Psoas muscle (tissue), 8 donors: ENCODE data around the gene ZNF132. TPM values are rescaled to one million over a fixed set of nuclear protein-coding genes. Genes with fewer than 3 reads are reported as not detected.

Source experiments
- ATAC-seq, 4 donors: fragments of 200-7000 bp; cut with Tn5 transposase; one replicate each; pipeline ENCODE4 v1.9.1; 2020; ENCODE audit warnings: moderate library complexity in 3 of 4, mild to moderate bottlenecking in 2 of 4
- DNase-seq, 2 donors: peaks; one replicate each; pipeline ENCODE4 v3.0.0-alpha.2; 2020
- H3K27ac ChIP-seq: fragments of 200-600 bp; one replicate; pipeline ENCODE4 v1.8.0; 2022
- H3K27me3 ChIP-seq, 3 donors: fragments of 200-600 bp in 1 of 3; one replicate each; pipeline versions ENCODE4 v1.6.1 to v1.8.0; 2013 to 2022; ENCODE audit warnings: low read length in 2 of 3, mild to moderate bottlenecking in 2 of 3, moderate library complexity in 1 of 3; ENCODE audit not compliant: insufficient read depth in 3 of 3
- H3K36me3 ChIP-seq, 2 donors: fragments of 200-600 bp in 1 of 2; one replicate each; pipeline versions ENCODE4 v1.6.1 to v1.8.0; 2013 to 2022; ENCODE audit warnings: low read depth in 1 of 2, mild to moderate bottlenecking in 1 of 2, moderate library complexity in 1 of 2; ENCODE audit not compliant: insufficient read depth in 1 of 2
- H3K4me1 ChIP-seq: fragments of 200-600 bp; one replicate; pipeline ENCODE4 v1.8.0; 2022
- H3K4me3 ChIP-seq: fragments of 200-600 bp; one replicate; pipeline ENCODE4 v1.8.0; 2022; ENCODE audit warnings: mild to moderate bottlenecking
- H3K9me3 ChIP-seq: fragments of 200-600 bp; one replicate; pipeline ENCODE4 v1.8.0; 2022
- WGBS, 3 donors: extraction: QIAGEN DNeasy Blood & Tissue Kit; methylation state at CpG; one replicate each; pipeline versions ENCODE4 v1.1.6 to v1.1.7; 2013; 5-methylcytosine and 5-hydroxymethylcytosine counted together
- intact Hi-C, 2 donors: fragments of 100-400 bp; cut with DNase I; formaldehyde crosslinking; loops; one replicate each; pipeline versions ENCODE4 v1.11.0 to v1.14.2; 2022
- polyA plus RNA-seq, 3 donors: library from polyadenylated mRNA; stranded (reverse); fragments of 200-250 nt; gene quantifications; one replicate each; pipeline ENCODE4 v1.2.3, GENCODE V29; 2013
- total RNA-seq, 4 donors: library from RNA; stranded (reverse); fragmentation: NEBNext Ultra II Directional in 2 of 4; extraction: Animal tissue kit (Norgen Biotek cat#: 25700) in 2 of 4; gene quantifications; one replicate each; pipeline versions ENCODE4 v1.2.1 to v1.2.4, GENCODE V29; 2021 to 2023
- TF ChIP-seq, protein P1 (sequence below): fragments of 200-600 bp; IDR thresholded peaks from one replicate; pipeline ENCODE4 v1.8.0; 2022; ENCODE audit warnings: antibody characterized with exemption
- donor health status: healthy with polysubstance abuse.
- donor health status: DM: no; HTN: no; CAD: no; lungs with moderate emphysema.
- donor health status: Bipolar disorder and iron deficiency.
- donor health status: healthy.
- donor health status: DM: yes; HTN: yes; CAD: no.
- donor health status: DM: no; HTN: no; CAD: no.
- donor health status: DM: no; HTN: no; CAD: no.
- donor health status: DM: yes; HTN: yes; CAD: no.

ZNF132 gene
- total and polyA plus RNA-seq, 7 donors, result 1.4 to 5.2 (median 2.7) TPM

DNA sequence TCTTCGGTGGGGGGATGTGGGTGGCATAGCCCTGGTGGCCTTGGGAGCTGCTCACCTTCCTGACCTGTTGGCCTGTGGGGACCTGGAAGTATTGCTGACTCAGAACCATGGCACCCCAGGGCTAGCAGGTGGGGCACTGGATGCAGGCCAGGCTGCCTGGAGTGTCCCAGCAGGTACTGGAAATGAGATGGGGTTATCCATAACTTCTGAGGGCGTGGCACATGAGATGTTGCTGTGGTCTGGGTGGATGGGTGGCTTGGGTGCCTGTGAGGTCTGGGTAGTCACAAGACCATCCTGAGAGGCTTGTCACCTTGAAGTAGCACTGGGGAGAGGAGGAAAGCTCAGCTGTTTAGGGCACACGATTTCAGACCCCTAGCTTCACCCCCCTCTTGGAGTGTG, 45.1 kb downstream of the ZNF132 start:
- no peaks in the 10 kb centered on the region for H3K9me3 ChIP-seq
- no peaks in the 10 kb centered on the region for H3K4me1 ChIP-seq
- H3K27ac ChIP-seq, result no peak overlapping the region
- TF ChIP-seq, protein P1, sequence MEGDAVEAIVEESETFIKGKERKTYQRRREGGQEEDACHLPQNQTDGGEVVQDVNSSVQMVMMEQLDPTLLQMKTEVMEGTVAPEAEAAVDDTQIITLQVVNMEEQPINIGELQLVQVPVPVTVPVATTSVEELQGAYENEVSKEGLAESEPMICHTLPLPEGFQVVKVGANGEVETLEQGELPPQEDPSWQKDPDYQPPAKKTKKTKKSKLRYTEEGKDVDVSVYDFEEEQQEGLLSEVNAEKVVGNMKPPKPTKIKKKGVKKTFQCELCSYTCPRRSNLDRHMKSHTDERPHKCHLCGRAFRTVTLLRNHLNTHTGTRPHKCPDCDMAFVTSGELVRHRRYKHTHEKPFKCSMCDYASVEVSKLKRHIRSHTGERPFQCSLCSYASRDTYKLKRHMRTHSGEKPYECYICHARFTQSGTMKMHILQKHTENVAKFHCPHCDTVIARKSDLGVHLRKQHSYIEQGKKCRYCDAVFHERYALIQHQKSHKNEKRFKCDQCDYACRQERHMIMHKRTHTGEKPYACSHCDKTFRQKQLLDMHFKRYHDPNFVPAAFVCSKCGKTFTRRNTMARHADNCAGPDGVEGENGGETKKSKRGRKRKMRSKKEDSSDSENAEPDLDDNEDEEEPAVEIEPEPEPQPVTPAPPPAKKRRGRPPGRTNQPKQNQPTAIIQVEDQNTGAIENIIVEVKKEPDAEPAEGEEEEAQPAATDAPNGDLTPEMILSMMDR, result no peak
- DNase-seq, result no peak
- peak; percentile 2 to 32 (median 10) for ATAC-seq
- WGBS, 3 donors, result 64 to 67% (median 64%) methylated on average over 3 of the region's 3 CpGs
- H3K27me3 ChIP-seq, result peaks cover 0 to 13% (median 8%) of the 10 kb centered on the region in 3 donors
- intact Hi-C loops, result no loop called here
- peaks cover 7 to 49% of the 10 kb centered on the region in 2 donors for H3K36me3 ChIP-seq
- no peak overlapping the region for H3K4me3 ChIP-seq

- Histone ChIP-seq H3K27ac (no peak overlapping the region), H3K9me3 (no peaks in the 10 kb centered on the region), H3K36me3 (peaks cover 7 to 61% of the 10 kb centered on the region in 2 donors), H3K4me1 (peaks cover 8% of the 10 kb centered on the region), H3K4me3 (no peak overlapping the region), H3K27me3 (peaks cover 0 to 13% (median 8%) of the 10 kb centered on the region in 3 donors)
- intact Hi-C loops, result no loop called here
- TF ChIP-seq, protein P1, result no peak
- 78 to 84% (median 84%) methylated on average over 4 of the region's 4 CpGs for WGBS, 3 donors
- DNase-seq, result no peak
- ATAC-seq, result no peak
Observed at GRCh38 chr19:58393725-58394033, 46.3 kb downstream of the ZNF132 start.

DNA sequence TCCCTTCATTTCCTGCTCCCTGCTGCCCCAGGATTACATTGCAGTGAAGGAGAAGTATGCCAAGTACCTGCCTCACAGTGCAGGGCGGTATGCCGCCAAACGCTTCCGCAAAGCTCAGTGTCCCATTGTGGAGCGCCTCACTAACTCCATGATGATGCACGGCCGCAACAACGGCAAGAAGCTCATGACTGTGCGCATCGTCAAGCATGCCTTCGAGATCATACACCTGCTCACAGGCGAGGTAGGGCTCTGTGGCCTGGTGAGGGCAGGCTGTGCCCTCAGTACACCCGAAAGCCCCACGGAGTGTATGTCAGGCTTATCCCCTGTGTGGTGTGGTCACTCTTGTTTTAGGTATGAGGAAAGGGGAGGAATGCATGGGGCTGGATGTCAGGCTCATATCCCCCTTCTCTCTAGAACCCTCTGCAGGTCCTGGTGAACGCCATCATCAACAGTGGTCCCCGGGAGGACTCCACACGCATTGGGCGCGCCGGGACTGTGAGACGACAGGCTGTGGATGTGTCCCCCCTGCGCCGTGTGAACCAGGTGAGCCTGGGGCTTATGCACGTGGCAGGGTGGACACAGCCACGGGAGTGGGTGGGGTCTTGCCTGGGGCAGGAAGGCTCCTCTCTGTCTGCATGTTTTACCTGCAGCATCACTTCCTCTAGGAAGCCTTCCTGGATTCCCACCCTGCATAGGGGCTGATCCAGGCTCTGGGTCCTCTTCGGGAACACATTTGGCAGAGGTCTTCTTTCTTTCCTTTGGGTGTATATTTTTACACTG, 46.8 kb downstream of the ZNF132 start:
- no peak for DNase-seq
- 88 to 90% (median 88%) methylated on average over 24 to 26 of the region's 26 CpGs for WGBS, 3 donors
- TF ChIP-seq, protein P1, result no peak
- no peak for ATAC-seq
- H3K4me1 ChIP-seq, result peaks cover 14% of the 10 kb centered on the region
- H3K9me3 ChIP-seq, result no peaks in the 10 kb centered on the region
- intact Hi-C loops, result no loop called here
- no peak overlapping the region for H3K4me3 ChIP-seq
- no peak overlapping the region for H3K27ac ChIP-seq
- peaks cover 0 to 13% (median 8%) of the 10 kb centered on the region in 3 donors for H3K27me3 ChIP-seq
- H3K36me3 ChIP-seq, result peaks cover 9 to 66% of the 10 kb centered on the region in 2 donors

GRCh38 chr19:58388175-58388526, 51.8 kb downstream of the ZNF132 start:
- ATAC-seq (no peak), DNase-seq (no peak)
- no peaks in the 10 kb centered on the region for H3K27me3 ChIP-seq
- peaks cover 30% of the 10 kb centered on the region for H3K4me1 ChIP-seq
- no peaks in the 10 kb centered on the region for H3K9me3 ChIP-seq
- H3K36me3 ChIP-seq, result peaks cover 3 to 47% of the 10 kb centered on the region in 2 donors
- peak overlapping the region; percentile 91 for H3K4me3 ChIP-seq
- 79 to 81% (median 80%) methylated on average over 3 of the region's 3 CpGs for WGBS, 3 donors
- H3K27ac ChIP-seq, result peak overlapping the region; percentile 96
- TF ChIP-seq, protein P1, result no peak
- intact Hi-C loops, result no loop called here
